Stimulated activated memory B cell treated with anti-CD40 and anti-IgM and Interleukin-4, amounts not matched to agents 10 μg/mL and 1 μg/mL and 100 μg/mL, for 72 hours (primary cell): ENCODE data around the gene PPP6R2.

Source experiments
- ATAC-seq: fragments of 150-1000 bp; cut with Tn5 transposase; 2 replicates; pipeline ENCODE4 v1.10.0; 2021
- H3K27ac Mint-ChIP-seq: one replicate; pipeline ENCODE4 v1.8.0; 2022; ENCODE audit warnings: mild to moderate bottlenecking, mixed read lengths
- H3K27me3 Mint-ChIP-seq: one replicate; pipeline ENCODE4 v1.8.0; 2022; ENCODE audit warnings: mixed read lengths
- H3K36me3 Mint-ChIP-seq: one replicate; pipeline ENCODE4 v1.8.0; 2022; ENCODE audit warnings: mixed read lengths
- H3K4me1 Mint-ChIP-seq: one replicate; pipeline ENCODE4 v1.8.0; 2022; ENCODE audit warnings: mixed read lengths
- H3K4me3 Mint-ChIP-seq: one replicate; pipeline ENCODE4 v1.8.0; 2022; ENCODE audit warnings: mild to moderate bottlenecking, moderate library complexity, mixed read lengths
- H3K9me3 Mint-ChIP-seq: one replicate; pipeline ENCODE4 v1.8.0; 2022; ENCODE audit warnings: mixed read lengths

The PPP6R2 gene

GRCh38 chr22:50342651-50343540, at the start of gene PPP6R2:
Gene PPP6R2, plus strand, starts transcription at chr22:50343327. Its CDS starts 50,582 bp downstream, at chr22:50393909.
- ATAC-seq: peak; percentile 92
- peak within 1 kb of the TSS; percentile 72 for H3K27ac Mint-ChIP-seq
- peak within 1 kb of the TSS; percentile 72 for H3K4me3 Mint-ChIP-seq
- no peaks in the 10 kb centered on the region for H3K36me3 Mint-ChIP-seq
- no peaks in the 10 kb centered on the region for H3K9me3 Mint-ChIP-seq
- no peaks in the 10 kb centered on the region for H3K27me3 Mint-ChIP-seq
- no peaks in the 10 kb centered on the region for H3K4me1 Mint-ChIP-seq

- peak overlapping the region; percentile 57 for H3K27ac Mint-ChIP-seq
- no peaks in the 10 kb centered on the region for H3K9me3 Mint-ChIP-seq
- H3K27me3 Mint-ChIP-seq: peaks cover 51% of the 10 kb centered on the region
- peaks cover 7% of the 10 kb centered on the region for H3K36me3 Mint-ChIP-seq
- peaks cover 51% of the 10 kb centered on the region for H3K4me1 Mint-ChIP-seq
- peak; percentile 36 for ATAC-seq
- H3K4me3 Mint-ChIP-seq: peak overlapping the region; percentile 15
Observed at GRCh38 chr22:50293441-50294318, 49.4 kb upstream of the PPP6R2 start.

GRCh38 chr22:50294319-50294656, 48.8 kb upstream of the PPP6R2 start:
- H3K36me3 Mint-ChIP-seq: peaks cover under 1% of the 10 kb centered on the region
- no peak for ATAC-seq
- no peak overlapping the region for H3K27ac Mint-ChIP-seq
- H3K4me1 Mint-ChIP-seq: peaks cover 57% of the 10 kb centered on the region
- no peaks in the 10 kb centered on the region for H3K9me3 Mint-ChIP-seq
- no peak overlapping the region for H3K4me3 Mint-ChIP-seq
- H3K27me3 Mint-ChIP-seq: peaks cover 57% of the 10 kb centered on the region

GRCh38 chr22:50296658-50297490, 46.3 kb upstream of the PPP6R2 start:
- ATAC-seq: no peak
- peaks cover 59% of the 10 kb centered on the region for H3K4me1 Mint-ChIP-seq
- no peak overlapping the region for H3K27ac Mint-ChIP-seq

GRCh38 chr22:50297510-50298265, 45.4 kb upstream of the PPP6R2 start:
- H3K9me3 Mint-ChIP-seq: no peaks in the 10 kb centered on the region
- peaks cover 59% of the 10 kb centered on the region for H3K4me1 Mint-ChIP-seq
- H3K4me3 Mint-ChIP-seq: no peak overlapping the region
- H3K27me3 Mint-ChIP-seq: peaks cover 36% of the 10 kb centered on the region
- no peak overlapping the region for H3K27ac Mint-ChIP-seq
- ATAC-seq: no peak
- H3K36me3 Mint-ChIP-seq: no peaks in the 10 kb centered on the region

More at GRCh38 chr22:50296658-50297490, 46.3 kb upstream of the PPP6R2 start:
- no peaks in the 10 kb centered on the region for H3K9me3 Mint-ChIP-seq
- H3K27me3 Mint-ChIP-seq: peaks cover 44% of the 10 kb centered on the region
- H3K4me3 Mint-ChIP-seq: no peak overlapping the region
- H3K36me3 Mint-ChIP-seq: no peaks in the 10 kb centered on the region

- Mint-ChIP-seq H3K27me3 (peaks cover 31% of the 10 kb centered on the region), H3K4me3 (no peak overlapping the region), H3K4me1 (peaks cover 59% of the 10 kb centered on the region), H3K27ac (no peak overlapping the region), H3K9me3 (no peaks in the 10 kb centered on the region), H3K36me3 (no peaks in the 10 kb centered on the region)
- ATAC-seq: no peak
Observed at GRCh38 chr22:50298266-50298637, 44.9 kb upstream of the PPP6R2 start.

GRCh38 chr22:50298937-50299784, 44.0 kb upstream of the PPP6R2 start:
- no peaks in the 10 kb centered on the region for H3K9me3 Mint-ChIP-seq
- H3K4me1 Mint-ChIP-seq: peaks cover 62% of the 10 kb centered on the region
- H3K27ac Mint-ChIP-seq: peak overlapping the region; percentile 32
- ATAC-seq: peak; percentile 1
- H3K27me3 Mint-ChIP-seq: peaks cover 31% of the 10 kb centered on the region
- peak overlapping the region; percentile 71 for H3K4me3 Mint-ChIP-seq
- H3K36me3 Mint-ChIP-seq: no peaks in the 10 kb centered on the region

- ATAC-seq: no peak
- H3K27me3 Mint-ChIP-seq: peaks cover 31% of the 10 kb centered on the region
- no peak overlapping the region for H3K4me3 Mint-ChIP-seq
- no peaks in the 10 kb centered on the region for H3K36me3 Mint-ChIP-seq
- H3K4me1 Mint-ChIP-seq: peaks cover 65% of the 10 kb centered on the region
- no peak overlapping the region for H3K27ac Mint-ChIP-seq
- no peaks in the 10 kb centered on the region for H3K9me3 Mint-ChIP-seq
Observed at GRCh38 chr22:50299785-50300619, 43.1 kb upstream of the PPP6R2 start.

GRCh38 chr22:50300620-50301257, 42.4 kb upstream of the PPP6R2 start:
- Mint-ChIP-seq H3K9me3 (no peaks in the 10 kb centered on the region), H3K4me3 (peak overlapping the region; percentile 48), H3K27ac (peak overlapping the region; percentile 74), H3K27me3 (peaks cover 32% of the 10 kb centered on the region), H3K36me3 (no peaks in the 10 kb centered on the region), H3K4me1 (peaks cover 73% of the 10 kb centered on the region)
- ATAC-seq: no peak

GRCh38 chr22:50301581-50301991, 41.5 kb upstream of the PPP6R2 start:
- Mint-ChIP-seq H3K36me3 (no peaks in the 10 kb centered on the region), H3K4me3 (peak overlapping the region; percentile 51), H3K9me3 (no peaks in the 10 kb centered on the region), H3K27ac (peak overlapping the region; percentile 74), H3K4me1 (peaks cover 80% of the 10 kb centered on the region), H3K27me3 (peaks cover 36% of the 10 kb centered on the region)
- peak; percentile 28 for ATAC-seq

- Mint-ChIP-seq H3K9me3 (no peaks in the 10 kb centered on the region), H3K4me1 (peaks cover 80% of the 10 kb centered on the region), H3K27me3 (peaks cover 31% of the 10 kb centered on the region), H3K4me3 (peak overlapping the region; percentile 51), H3K36me3 (no peaks in the 10 kb centered on the region), H3K27ac (peak overlapping the region; percentile 74)
- no peak for ATAC-seq
Observed at GRCh38 chr22:50302041-50302541, 41.0 kb upstream of the PPP6R2 start.

- H3K27ac Mint-ChIP-seq: peak overlapping the region; percentile 74
- H3K4me3 Mint-ChIP-seq: no peak overlapping the region
- ATAC-seq: no peak
- H3K9me3 Mint-ChIP-seq: no peaks in the 10 kb centered on the region
- no peaks in the 10 kb centered on the region for H3K36me3 Mint-ChIP-seq
- peaks cover 26% of the 10 kb centered on the region for H3K27me3 Mint-ChIP-seq
- H3K4me1 Mint-ChIP-seq: peaks cover 77% of the 10 kb centered on the region
Observed at GRCh38 chr22:50302564-50302963, 40.6 kb upstream of the PPP6R2 start.
